Measurements from ENCODE around the gene SMIM32.

DNA sequence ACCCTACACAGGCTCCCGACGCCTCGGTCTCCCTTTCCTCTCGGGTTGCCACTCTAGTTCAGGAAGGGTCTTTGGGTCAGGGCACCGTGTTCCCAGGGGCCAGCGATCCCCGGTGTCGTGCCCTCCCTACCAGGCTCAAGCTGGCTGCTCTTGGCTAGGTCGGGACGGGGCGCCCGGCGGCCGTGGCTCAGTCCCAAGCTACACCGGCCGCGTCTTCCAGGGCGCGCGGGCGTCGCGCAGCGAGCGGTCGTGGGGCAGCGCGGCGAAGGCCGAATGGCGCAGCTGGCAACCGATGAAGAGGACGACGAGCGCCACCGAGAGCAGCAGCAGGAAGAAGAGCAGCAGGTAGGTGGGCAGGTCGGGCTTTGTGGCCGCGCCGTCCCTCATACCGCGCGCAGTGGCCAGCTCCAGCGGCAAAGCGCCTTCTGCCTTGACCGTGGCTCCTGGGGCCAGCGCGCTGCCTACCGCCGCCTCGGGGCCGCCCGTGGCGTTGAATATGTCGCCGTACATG is 892 bp downstream of the SMIM32 start:
- no peak for TF ChIP-seq YY1 (IDR thresholded peaks at IDR 0.05; ENCODE audit: insufficient read depth, insufficient read length)
- no peak for TF ChIP-seq ZNF274 (IDR thresholded peaks at IDR 0.05; ENCODE audit: low read depth, low read length)
- no peak for TF ChIP-seq SUZ12 (IDR thresholded peaks at IDR 0.05; ENCODE audit: extremely low read depth, insufficient read depth, insufficient read length)

Data from NT2/D1 (cell line).